ENCODE results near the gene TFF3.
"Not testable (repeated sequence)": the region's sequence is repeated elsewhere in the genome, so short reads cannot be mapped to it uniquely, and the experiment has no call there.

Gene TFF3

GRCh38 chr21:42294273-42294880 lies 20.8 kb downstream of the TFF3 start:
- no peak for TF ChIP-seq CTCF (IDR thresholded peaks at IDR 0.05; ENCODE audit: insufficient read depth, missing control alignments)
- no peak for FAIRE-seq
- no peak for DNase-seq (ENCODE audit: insufficient read length, low spot score)

- FAIRE-seq: no peak
- TF ChIP-seq CTCF (IDR thresholded peaks at IDR 0.05; ENCODE audit: insufficient read depth, missing control alignments): no peak
Measured at GRCh38 chr21:42293649-42294272, 21.4 kb downstream of the TFF3 start.

GRCh38 chr21:42292563-42293142 lies 22.6 kb downstream of the TFF3 start:
- not testable (repeated sequence) for DNase-seq (ENCODE audit: insufficient read length, low spot score); FAIRE-seq

More at GRCh38 chr21:42293649-42294272, 21.4 kb downstream of the TFF3 start:
- no peak for DNase-seq (ENCODE audit: insufficient read length, low spot score)

GRCh38 chr21:42291751-42292562 lies 23.3 kb downstream of the TFF3 start:
- DNase-seq (ENCODE audit: insufficient read length, low spot score) (no peak), FAIRE-seq (no peak)
- TF ChIP-seq CTCF (IDR thresholded peaks at IDR 0.05; ENCODE audit: insufficient read depth, missing control alignments): no peak

GRCh38 chr21:42291003-42291750 lies 24.0 kb downstream of the TFF3 start:
- no peak for TF ChIP-seq CTCF (IDR thresholded peaks at IDR 0.05; ENCODE audit: insufficient read depth, missing control alignments)
- no peak for DNase-seq (ENCODE audit: insufficient read length, low spot score)
- no peak for FAIRE-seq

GRCh38 chr21:42290505-42290904 lies 24.7 kb downstream of the TFF3 start:
- no peak for TF ChIP-seq CTCF (IDR thresholded peaks at IDR 0.05; ENCODE audit: insufficient read depth, missing control alignments)
- FAIRE-seq: no peak
- DNase-seq (ENCODE audit: insufficient read length, low spot score): no peak

GRCh38 chr21:42289926-42290325 lies 25.3 kb downstream of the TFF3 start:
- no peak for TF ChIP-seq CTCF (IDR thresholded peaks at IDR 0.05; ENCODE audit: insufficient read depth, missing control alignments)
- no peak for DNase-seq (ENCODE audit: insufficient read length, low spot score)
- FAIRE-seq: no peak

All from D721Med (cell line).